HG03139 (cell line): ENCODE results near the gene EIF3D.

Source experiments
- ATAC-seq: cut with Tn5 transposase; IDR thresholded peaks from one replicate; pipeline ENCODE4 v1.9.1; 2021; ENCODE audit not compliant: unreplicated experiment

Gene EIF3D

GRCh38 chr22:36467946-36468345 is 61.0 kb downstream of the EIF3D start:
- ATAC-seq: no peak

- no peak for ATAC-seq
Observed at GRCh38 chr22:36467042-36467810, 61.7 kb downstream of the EIF3D start.

GRCh38 chr22:36466258-36466657 is 62.7 kb downstream of the EIF3D start:
- no peak for ATAC-seq

GRCh38 chr22:36465232-36466021 is 63.5 kb downstream of the EIF3D start:
- ATAC-seq: no peak

GRCh38 chr22:36464715-36465231 is 64.2 kb downstream of the EIF3D start:
- ATAC-seq: no peak

GRCh38 chr22:36463783-36464184 is 65.2 kb downstream of the EIF3D start:
- no peak for ATAC-seq

- ATAC-seq: no peak
Observed at GRCh38 chr22:36461665-36462649, 67.0 kb downstream of the EIF3D start.
